Measurements from ENCODE around the gene MARCO.
"Not testable (repeated sequence)": the region's sequence is repeated elsewhere in the genome, so short reads cannot be mapped to it uniquely, and the experiment has no call there.

MARCO gene

DNA sequence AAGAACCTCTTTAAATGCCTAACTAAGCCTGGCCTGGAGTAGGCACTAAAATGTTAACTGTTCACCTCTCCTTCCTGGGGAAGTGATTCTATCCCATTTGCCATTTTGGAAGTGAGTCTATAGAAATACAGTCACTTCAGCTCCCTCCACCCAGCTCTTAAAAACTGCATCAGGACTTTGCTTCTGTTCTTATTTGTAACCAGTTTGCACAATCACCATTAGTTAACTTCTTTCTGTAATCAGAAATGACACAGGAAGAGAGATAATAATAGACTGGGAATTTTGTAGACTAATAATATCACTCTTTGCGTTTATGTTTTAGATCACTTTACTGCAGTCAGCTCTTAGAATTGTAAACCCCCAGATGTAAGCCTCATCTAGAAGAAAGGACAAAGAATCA, 16.0 kb upstream of the MARCO start:
- DNase-seq (ENCODE audit: low read depth) = no peak

DNA sequence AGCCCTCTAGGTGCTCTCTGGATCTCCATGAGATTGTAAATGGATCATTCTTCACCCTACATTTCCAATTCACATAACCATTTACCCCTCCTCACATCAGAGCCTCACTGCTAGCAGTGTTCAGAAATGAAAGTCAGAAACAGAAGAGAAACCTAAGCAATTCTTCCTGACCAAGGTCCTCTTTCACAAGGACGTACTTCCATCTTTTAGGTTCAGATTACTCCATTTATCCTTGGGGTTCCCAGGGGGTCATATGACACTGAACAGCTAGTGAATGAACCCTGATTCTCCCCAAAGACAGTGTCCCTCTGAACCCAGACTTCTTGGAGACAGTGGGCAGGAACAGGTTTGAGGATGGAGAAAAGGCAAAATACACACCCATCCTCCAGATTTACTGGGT, 12.9 kb upstream of the MARCO start:
- no peak for DNase-seq (ENCODE audit: low read depth)

DNA sequence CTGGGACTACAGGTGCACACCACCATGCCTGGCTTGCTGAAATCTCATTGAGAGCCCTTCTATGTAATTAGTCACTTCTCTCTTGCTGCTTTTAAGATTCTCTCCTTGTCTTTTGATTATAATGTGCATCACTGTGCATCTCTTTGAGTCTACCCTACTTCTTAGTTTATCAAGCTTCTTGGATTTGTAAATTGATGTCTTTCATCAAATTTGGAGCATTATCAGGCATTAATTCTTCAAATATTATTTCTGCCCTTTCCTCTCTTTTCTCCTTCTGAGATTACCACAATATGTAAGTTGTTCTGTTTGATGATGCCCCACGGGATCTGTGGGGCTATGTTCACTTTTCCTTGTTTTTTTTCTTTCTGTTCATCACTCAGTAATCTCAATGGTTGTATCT, 9.0 kb upstream of the MARCO start:
- DNase-seq (ENCODE audit: low read depth) = no peak

DNA sequence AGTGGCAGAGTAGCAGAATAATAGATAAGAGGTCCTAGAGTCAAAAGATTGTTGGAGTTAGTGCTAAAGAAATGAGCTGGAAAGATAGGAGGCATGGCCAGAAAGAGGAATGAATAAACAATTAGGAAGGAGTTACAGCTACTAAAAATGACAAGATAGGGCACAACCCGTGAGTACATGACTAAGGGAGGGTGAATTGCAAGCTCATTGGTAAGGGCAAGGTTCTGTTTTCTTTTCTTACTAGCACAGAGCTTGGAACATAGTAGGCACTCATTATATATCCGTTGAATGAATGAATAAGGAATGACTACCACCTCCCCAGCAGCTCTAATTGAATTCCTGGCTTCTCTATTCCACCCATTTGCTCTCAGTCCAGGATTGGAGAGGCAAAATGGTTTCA, 5.7 kb upstream of the MARCO start:
- no peak for DNase-seq (ENCODE audit: low read depth)

DNA sequence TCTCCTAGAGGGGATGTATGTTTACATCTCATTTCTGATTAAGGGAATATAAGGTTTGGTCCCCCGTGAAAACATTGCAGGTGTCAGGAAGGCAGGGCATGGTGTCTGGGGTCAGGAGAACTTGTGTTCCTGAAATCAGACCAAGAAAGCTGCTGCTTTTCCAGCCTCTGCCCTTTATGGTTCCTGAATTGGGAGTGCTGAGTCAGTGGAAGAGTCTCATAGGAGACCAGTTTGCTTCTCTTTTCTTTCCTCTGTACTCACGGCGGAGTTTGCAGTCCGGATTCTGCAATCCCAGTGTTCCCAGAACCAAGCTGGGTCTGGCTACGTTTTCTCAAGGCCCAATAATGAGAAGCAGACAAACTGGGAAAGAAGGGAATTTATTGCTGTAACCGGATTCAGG, 5.1 kb upstream of the MARCO start:
- DNase-seq (ENCODE audit: low read depth) = no peak

DNA sequence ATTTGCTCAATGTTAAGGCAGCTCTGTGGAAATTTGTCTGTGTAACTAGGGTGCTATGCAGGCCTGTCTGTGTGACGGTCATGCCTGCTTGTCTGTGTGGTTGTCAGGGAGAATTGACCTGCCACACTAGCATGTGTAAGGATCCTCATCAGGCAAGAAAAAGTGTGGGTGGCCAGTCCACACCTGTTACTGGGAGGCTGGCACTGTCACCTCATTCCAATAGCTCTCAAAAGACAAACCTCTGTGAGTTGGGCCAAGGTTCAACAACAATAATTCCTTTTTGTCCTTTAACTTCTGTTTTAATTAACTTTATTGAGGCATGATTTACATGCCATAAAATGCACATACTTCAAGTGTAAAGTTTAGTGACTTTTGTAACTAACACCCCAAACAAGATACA, 4.2 kb upstream of the MARCO start:
- no peak for DNase-seq (ENCODE audit: low read depth)

DNA sequence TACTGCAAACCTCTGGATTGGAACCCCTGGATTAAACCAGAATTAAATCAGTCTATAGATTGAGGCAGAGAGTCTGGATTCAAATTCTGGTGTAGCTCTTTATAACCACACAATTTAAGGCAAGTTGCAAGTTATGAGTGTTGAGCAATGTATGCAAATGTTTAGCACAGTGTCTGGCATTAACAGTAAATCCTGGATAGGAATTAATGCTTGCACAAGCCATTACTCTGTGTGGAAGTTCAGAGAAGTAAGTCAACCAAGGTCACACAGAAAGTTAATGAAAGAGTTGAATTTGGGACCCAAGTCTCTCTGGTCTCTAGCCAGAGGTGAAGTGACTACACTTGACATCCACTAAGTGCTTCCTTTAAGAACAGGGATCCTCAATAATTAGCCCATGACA, 2.0 kb upstream of the MARCO start:
- DNase-seq (ENCODE audit: low read depth) = no peak

DNA sequence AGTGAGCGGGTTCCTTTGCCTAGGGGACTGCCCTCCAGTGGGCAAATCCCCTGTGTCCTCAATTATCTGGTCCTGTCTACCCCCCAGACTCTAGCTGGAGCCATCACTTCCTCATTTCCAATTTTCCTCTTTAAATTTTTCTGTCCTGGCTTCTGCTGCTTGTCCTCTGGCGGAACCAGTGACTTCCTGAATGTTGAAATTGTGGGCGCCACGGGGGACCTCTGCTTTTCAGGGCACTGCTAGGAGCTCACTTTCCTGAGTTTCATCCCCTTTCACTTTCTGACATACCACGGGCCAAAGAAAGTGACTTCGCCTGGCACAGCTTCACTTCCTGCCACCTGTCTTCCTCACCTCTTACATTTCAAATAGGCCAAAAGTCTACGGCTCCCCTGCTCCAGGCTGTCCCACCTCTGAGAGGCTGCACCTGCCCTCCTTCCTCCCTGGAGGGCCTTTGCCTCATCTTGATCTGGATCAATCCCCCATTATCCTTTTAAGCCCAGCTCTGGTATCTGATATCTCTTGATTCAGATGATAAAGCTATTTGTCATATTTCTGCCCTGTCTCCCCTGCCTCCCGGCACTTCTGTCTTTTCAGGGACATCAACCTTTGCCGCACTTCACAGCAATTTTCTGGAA, 1.4 kb upstream of the MARCO start:
- DNase-seq (ENCODE audit: low read depth) = no peak

DNA sequence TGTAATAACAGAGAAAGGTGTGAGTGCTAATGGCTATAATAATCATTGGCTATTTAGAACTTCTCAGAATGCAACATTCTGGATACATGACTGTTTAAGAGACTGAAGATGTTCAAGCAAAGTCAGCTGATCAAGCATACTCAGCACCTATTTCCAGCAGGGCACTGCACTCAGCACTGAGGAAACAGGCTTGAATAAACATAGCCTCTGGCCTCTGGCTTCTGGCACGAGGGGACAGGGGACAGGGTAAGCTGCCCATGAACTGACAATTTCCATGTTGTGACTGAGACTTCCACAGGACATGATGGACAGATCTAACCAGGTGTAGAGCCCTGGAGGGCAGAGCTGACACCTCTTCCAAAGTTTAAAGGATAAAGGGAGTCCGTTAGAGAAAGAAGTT, 1.3 kb downstream of the MARCO start:
- no peak for DNase-seq (ENCODE audit: low read depth)

DNA sequence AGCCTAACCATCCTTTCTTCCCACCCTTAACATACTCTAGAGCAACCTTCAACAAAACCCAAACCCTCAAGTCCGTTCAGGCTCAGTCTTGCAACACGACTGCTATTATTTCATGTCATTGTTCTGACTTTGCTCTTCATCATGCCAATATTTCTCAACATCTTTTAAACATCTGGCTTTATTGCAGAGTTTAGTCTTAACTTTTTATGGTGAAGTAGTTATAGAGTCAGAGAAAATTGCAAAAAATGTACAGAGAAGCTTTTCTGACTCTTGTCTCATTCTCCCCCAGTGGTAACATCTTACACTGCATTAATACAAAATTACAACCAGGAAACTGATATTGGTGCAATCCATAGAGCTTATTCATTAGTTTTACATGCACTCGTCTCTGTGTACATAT, 3.9 kb downstream of the MARCO start:
- DNase-seq (ENCODE audit: low read depth) = no peak

DNA sequence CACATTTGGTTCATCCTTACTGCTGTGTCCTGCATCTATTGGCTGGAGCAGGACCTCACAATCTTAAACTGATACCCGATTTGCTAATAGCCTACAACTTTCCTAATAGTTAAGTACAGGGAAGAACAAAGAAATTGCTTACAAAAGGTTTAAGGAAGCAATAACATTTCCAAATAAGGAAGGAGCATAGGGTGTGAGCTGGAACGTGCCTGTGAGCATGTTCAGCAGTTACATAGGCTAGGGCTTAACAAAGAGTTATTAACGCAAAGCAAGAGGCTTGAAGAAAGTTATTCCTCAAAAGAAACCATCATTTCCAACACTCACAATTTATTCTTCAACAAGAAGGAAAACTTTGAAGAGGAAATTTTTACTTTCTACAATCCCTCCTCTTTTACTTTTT, 6.3 kb downstream of the MARCO start:
- DNase-seq (ENCODE audit: low read depth) = not testable (repeated sequence)

DNA sequence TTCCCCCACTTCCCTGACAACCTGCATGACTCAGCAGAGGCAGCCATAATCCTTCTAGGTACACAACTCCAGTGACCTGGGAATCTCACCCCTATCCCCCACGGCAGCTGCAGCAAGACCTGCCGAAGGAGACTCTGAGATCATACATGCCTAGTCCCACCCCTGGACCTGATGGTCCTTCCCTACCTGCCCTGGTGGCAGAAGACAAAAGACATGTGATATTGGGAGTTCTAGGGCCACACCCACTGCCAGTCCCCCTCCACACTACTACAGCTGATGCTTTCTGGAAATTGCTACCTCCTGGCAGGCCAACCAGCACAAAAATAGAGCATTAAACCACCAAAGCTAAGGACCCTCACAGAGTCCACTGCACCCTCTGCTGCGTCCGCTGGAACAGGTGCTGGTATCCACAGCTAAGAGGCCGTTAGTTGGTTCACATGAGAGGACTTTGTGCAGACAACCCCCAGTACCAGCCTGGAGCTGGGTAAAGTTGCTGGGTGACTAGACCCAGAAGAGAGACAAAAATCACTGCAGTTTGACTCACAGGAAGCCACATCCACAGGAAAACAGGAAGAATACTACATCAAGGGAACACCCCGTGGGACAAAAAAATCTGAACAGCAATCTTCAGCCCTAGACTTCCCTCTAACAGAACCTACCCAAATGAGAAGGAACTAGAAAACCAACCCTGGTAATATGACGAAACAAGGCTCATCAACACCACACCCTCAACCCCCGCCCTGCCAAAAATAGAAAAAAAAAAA, 12.5 kb downstream of the MARCO start:
- no peak for DNase-seq (ENCODE audit: low read depth)

DNA sequence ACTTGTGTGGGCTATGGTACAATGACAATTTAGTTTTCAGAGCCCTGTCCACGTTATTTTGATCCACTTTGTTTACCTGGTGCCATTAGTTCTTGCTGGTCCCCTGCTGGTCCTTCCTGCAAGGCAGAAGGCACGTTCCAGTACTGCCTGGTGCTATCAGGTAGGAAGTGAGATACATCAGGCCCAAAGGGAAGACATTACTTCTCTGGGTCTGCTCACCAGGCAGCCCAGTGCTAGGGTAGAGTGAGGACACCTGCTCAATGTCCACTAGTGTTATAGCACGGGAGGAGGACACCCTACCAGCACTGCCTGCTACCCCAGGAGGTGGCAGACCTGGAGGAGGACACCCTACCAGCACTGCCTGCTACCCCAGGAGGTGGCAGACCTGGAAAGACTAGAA, 23.7 kb downstream of the MARCO start:
- no peak for DNase-seq (ENCODE audit: low read depth)

DNA sequence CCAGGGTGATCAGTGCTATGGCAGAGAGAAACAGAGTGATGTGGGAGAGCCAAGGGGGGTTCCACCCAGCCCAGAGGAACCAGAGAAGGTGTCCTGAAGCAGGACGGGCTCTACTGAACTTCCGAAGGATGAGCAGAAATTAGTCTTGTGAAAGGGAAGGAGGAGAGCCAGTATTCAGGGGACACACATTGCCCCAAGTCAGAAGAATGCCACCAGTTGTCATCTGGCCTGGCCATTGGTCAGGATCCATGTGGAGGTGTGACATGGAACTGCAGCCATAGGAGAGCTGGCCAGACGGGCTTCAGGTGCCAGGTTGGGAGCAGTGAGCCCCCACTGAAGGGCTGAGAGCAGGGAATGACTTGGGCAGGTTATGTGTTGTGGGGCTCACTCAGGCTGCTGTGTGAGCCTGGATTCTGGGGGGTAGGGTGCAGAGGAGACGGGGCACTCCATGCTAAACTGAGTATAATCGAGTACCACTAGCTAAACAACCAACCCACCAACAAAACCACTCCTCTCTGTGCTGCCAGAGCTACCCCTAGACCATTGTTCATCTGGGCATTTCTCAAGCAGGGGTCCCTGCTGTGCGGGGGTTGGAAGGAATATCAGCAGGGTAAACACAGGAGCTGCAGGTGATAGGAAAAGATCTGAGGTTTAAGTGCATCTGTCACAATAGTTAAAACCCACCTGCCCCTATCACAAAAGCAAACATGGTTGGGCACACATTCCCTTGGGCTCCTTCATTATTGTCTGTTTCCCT, 25.3 kb downstream of the MARCO start:
- DNase-seq (ENCODE audit: low read depth) = no peak

DNA sequence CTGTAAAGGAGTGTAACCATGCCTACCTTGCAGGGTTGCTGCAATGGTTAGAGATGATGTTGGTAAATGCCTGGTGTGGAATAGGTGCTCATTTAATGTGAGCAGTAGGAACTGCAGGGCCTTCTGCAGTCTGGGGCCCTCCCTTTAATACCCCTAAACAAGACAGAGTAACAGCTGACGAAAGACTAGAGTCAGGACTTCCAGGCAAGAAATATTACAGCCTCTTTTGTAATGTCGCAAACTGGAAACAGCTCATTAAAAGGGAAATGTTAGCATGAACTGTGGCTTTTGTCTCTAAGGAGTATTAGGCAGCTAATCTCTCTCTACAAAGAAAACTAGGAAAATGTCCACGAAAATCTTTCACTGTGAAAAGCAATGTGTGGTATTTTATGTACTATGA, 26.0 kb downstream of the MARCO start:
- no peak for DNase-seq (ENCODE audit: low read depth)

DNA sequence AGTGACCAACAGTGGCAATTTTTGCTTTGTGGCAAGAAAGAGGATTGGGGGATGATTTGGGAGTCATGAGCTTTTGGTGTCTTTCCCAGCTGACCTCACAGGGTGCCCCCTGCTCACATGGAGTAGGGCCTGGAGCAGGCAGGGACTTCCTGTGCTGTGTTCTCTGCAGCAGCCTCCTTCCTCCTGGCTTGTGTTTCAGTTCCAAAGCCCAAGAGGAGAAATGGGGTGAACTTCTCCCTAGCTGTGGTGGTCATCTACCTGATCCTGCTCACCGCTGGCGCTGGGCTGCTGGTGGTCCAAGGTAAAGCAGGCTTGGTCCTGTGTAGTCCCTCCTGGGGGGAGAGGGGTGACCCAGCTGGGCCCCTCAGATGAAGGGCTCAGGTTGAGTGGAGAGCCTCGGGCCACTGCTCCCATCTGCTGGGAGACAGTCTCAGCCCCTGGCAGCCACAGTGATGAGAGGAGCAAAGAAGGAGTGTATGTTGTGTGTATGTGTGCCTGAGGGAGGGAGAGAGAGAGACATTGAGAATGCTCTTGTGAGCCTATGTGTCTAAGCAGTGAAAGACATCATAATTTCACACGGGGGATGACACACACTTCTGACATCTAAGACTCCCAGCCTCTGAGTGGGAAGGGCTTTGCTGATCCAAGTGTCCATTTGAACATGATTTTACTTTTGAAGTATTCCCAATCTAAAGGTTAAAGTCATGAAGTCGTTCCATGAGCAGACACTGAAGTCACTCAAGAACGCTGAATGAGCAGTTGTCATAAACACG, 27.2 kb downstream of the MARCO start:
- no peak for DNase-seq (ENCODE audit: low read depth)

DNA sequence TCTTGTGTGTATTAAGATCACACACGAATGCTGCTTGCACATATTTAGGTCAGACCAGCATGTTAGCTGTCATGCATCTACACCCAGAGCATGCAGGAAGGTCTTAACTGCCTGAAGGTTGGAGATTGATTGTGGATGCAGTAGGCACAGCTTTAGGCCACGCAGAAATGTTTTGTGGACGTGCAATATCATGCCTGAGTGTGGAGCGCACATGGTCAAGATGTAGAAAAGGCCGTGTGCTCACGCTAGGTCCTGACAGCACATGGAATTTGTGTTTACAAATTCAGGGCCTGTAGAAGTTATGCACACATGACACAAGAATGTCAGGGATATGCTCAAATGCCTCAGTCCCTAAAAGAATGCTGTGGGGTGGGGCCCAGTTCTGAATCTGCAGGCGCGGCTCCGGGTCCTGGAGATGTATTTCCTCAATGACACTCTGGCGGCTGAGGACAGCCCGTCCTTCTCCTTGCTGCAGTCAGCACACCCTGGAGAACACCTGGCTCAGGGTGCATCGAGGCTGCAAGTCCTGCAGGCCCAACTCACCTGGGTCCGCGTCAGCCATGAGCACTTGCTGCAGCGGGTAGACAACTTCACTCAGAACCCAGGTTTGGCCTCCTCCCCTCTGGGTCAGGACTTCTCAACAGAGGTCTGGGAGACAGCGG, 27.9 kb downstream of the MARCO start:
- no peak for DNase-seq (ENCODE audit: low read depth)

DNA sequence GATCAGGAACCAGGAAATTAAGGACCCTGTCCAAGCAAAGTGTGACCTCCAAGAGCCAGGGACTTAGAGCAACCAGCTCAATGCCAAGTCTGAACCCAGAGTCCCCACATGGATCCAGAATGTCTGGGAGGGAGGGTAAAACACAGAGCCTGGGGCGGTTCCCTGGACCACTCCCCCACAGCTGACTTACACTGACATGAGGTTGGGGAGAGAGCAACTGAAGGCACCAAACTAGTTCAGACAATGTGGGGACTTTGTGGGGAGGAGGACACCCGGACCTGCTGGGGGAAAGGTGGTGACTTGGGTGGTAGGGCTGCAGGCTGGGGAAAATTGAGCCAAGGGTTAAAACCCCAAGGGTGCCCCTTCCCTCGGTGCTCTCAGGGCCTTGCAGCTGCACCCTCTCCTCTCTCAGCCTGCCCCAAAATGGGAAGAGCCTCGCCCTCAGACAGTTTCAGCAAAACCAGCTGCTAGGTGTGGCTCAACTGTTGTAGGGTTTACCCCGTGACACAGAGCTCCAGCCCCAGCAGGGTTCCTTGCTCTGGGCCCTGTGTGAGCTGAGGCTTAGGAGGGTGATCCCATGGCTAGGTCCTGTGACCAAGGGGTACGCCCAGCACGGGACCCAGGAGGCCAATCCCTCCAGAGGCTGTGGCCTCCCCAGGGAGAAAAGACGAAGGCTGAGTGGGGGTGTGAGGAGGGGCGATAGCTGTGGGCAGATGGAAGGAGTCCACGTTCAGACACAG, 28.6 kb downstream of the MARCO start:
- no peak for DNase-seq (ENCODE audit: low read depth)

DNA sequence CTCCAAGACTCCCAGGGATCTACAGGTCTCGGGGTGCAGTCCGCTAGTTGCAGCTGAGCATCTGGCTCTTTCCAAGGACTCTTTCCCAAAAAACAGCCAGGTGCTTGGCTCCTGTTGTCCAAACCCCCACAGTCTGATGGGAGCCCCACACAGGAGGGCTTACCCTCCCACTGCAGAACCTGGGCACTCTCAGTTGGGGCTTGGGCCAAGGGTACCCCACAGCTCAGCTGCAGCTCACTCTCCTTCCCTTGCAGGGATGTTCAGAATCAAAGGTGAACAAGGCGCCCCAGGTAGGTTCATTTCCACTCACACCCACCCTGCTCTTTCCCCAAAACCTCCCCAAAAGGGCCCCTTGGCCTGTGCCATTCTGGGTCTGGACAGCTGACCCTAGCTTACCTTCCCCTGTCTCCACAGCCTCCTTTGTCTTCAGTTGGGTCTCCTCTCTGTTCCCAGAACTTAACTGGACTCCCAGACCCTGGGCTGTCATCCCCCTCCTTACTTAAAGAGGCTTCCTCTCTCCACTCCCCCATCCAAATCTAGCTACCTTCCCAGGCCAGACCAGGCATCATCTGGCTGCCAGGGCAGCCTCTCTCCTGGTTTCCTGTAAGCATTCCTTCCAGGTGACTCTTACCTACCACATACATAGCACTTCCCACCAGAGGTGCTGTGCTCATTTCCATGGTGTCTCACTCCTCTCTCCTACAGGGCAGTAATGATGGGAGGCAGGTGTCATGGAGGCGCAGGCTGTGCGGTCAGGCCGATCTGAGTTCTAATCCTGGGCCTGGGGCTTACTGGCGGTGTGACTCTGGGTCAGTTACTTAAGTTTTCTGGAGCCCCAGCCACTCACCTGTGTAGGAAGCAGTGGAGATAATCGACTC, 29.5 kb downstream of the MARCO start:
- DNase-seq (ENCODE audit: low read depth) = no peak

DNA sequence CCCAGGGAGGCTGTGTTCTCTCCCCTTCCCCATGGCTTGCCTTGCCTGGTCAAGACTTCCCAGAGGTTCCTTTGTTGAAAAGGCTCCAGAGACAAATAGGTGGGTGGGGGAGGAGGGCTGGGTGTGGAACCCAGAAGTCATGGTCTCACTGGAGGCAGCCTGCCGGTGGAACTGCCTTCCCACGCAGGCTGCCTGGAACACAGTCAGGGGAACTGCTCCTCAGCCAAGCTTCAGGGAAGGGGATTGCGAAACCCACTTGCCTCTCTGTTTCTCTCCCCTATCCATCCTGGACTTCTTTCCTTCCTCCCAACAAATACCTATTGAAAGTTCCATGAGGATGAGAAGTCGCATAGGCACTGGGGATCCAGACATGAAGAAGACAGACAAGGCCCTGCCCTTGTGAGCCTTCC, 31.6 kb downstream of the MARCO start:
- DNase-seq (ENCODE audit: low read depth) = no peak

Measured in activated T-cell treated with anti-CD3 and anti-CD28 coated beads for 24 hours (primary cell).